Measurements from ENCODE around the gene TEX26.
"Not testable (repeated sequence)": the region's sequence is repeated elsewhere in the genome, so short reads cannot be mapped to it uniquely, and the experiment has no call there.

Gene TEX26

GRCh38 chr13:30918662-30919405 is 13.6 kb upstream of the TEX26 start:
- no peak for DNase-seq (ENCODE audit: extremely low read depth in 1 of 2, low read depth in 1 of 2)

- no peak for DNase-seq (ENCODE audit: extremely low read depth in 1 of 2, low read depth in 1 of 2)
These were observed 12.1 kb upstream of the TEX26 start for GRCh38 chr13:30920162-30920909.

GRCh38 chr13:30923418-30923817 is 9.0 kb upstream of the TEX26 start:
- no peak for DNase-seq (ENCODE audit: extremely low read depth in 1 of 2, low read depth in 1 of 2)

- no peak for DNase-seq (ENCODE audit: extremely low read depth in 1 of 2, low read depth in 1 of 2)
These were observed 7.7 kb upstream of the TEX26 start for GRCh38 chr13:30924721-30925120.

GRCh38 chr13:30925429-30925828 is 7.0 kb upstream of the TEX26 start:
- DNase-seq (ENCODE audit: extremely low read depth in 1 of 2, low read depth in 1 of 2) = no peak

GRCh38 chr13:30926781-30927180 is 5.7 kb upstream of the TEX26 start:
- DNase-seq (ENCODE audit: extremely low read depth in 1 of 2, low read depth in 1 of 2) = no peak

- DNase-seq (ENCODE audit: extremely low read depth in 1 of 2, low read depth in 1 of 2) = not testable (repeated sequence)
These were observed 5.3 kb upstream of the TEX26 start for GRCh38 chr13:30927188-30927587.

DNA sequence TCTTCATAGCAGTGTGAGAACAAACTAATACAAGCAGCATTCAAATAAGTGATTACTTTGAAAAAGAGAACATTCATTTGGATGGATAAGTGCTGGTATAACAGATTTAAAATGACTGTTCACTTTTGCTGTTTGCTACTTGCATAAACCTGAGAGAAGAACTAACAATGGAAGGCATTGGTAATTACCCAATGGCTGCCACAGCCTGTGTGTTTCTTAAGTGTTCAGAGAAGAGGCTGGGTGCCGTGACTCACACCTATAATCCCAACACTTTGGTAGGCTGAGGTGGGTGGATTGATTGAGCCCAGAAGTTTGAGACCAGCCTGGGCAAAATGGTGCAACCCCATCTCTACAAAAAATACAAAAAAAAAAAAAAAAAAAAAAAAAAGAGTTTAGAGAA is 4.9 kb upstream of the TEX26 start:
- no peak for DNase-seq (ENCODE audit: extremely low read depth in 1 of 2, low read depth in 1 of 2)

- DNase-seq (ENCODE audit: extremely low read depth in 1 of 2, low read depth in 1 of 2) = no peak
These were observed 3.5 kb upstream of the TEX26 start for GRCh38 chr13:30928978-30929377.

DNA sequence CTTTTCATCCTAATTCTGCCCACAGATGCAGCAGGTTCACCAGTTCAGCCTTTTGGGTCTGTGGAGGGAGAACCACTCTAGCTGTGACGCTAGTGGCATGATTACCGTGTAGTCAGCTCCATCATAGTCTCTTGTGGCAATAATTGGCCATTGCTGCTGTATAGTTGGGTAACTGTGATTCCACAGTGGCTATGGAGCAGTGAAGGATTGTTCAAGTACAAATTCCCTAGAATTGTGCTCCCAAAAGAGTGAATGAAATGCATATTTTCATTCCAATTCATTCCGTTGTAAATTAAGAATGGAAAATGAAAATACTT is 856 bp downstream of the TEX26 start:
- DNase-seq (ENCODE audit: extremely low read depth in 1 of 2, low read depth in 1 of 2) = no peak

DNA sequence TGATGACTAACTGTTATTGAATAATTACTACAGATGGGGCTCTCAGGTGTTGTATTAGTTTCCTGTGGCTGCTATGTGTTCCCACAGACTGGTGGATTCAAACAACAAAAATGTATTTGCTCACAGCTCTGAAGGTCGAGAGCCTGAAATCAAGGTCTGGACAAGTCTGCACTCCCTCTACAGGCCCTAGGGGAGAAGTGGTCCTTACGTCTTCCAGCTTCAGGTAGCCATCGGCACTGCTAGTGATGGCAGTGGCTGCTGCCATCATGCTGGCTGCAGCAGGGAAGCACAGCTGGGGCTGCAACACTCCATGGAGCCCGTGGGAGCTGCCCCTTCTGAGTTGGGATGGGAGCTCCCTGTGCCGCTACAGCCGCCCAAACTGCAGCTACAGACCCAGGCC is 1.9 kb downstream of the TEX26 start:
- DNase-seq (ENCODE audit: extremely low read depth in 1 of 2, low read depth in 1 of 2) = no peak

GRCh38 chr13:30934803-30935202 is 2.3 kb downstream of the TEX26 start:
- DNase-seq (ENCODE audit: extremely low read depth in 1 of 2, low read depth in 1 of 2) = no peak

DNA sequence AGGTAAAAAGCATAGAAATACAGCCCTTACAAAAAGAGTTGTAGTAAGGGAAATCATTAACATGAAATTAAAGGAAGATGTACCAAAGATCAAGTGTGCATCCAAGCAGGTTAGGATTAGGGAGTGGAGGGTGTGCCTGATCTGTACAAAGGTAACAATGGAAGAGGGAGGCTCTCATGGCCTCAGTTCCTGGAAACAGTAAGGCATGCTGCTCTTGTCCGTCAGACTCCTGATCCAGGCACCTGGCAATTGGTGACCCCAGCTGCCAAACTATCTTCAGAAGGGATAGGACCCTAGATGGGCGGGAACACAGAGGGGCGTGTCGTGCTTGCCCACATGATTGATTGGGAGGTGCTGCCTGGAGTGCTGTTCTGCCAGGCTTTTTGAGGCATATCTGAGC is 4.5 kb downstream of the TEX26 start:
- no peak for DNase-seq (ENCODE audit: extremely low read depth in 1 of 2, low read depth in 1 of 2)

DNA sequence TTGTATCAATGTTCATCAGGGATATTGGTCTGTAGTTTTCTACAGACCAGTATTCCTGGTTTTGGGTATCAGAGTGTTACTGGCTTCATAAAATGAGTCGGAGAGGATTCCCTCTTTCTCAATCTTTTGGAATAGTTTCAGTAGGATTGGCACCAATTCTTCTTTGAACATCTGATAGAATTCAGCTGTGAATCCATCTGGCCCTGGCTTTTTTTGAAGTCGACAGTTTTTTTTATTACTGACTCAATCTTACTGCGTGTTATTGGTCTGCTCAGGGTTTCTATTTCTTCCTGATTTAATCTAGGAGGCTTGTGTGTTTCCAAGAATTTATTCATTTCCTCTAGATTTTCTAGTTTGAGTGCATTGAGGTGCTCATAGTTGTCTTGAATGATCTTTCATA is 11.4 kb downstream of the TEX26 start:
- no peak for DNase-seq (ENCODE audit: extremely low read depth in 1 of 2, low read depth in 1 of 2)

DNA sequence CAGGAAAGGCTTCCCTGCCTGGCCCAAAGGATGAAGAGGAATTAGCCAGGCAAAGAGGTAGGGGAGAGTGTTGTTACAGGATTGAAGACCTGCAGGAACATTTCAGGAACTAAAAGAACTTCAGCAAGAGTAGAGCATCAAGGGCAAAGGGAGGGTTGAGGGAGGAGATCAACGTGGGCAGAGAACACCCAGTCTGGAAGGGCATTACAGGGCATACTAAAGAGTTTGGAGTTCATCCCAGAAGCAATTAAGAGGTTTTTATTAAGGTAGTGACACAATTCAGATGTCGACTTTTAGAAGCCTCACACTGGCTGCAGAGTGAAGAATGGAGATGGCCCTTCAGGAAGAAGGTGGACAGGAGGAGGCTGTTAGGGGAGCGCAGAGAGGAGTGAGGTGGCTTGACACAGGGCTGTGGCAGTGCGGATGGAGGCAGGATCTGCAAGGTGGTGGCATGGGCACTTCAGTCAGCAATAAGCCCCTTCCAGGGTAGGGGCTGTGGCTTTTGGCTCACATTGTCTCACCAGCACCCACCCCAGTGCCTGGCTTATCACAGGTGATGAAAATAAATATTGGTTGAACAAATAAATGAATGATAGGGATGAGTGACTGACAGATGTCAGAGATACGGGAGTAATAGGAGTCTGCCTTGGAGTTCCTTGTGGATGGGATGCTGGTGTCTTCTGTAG is 24.9 kb downstream of the TEX26 start:
- DNase-seq (ENCODE audit: extremely low read depth in 1 of 2, low read depth in 1 of 2) = no peak

DNA sequence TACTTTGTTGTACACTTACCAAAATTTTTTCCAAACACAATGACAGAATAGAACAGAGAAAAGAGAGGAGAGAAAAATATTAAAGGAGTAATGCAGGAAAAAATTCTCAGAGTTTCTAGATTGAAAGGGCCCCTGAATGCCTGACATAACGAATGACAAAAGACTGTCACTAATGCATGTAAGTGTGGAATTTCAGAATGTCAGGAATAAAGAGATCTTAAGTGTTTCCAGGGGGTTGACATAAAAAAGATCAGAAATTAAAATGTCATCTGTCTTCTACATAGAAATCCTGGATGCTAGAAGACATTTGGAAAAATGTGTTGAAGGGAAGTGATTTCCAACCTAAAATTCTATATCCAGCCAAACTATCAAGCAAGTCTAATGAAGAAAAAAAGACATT is 27.2 kb downstream of the TEX26 start:
- DNase-seq (ENCODE audit: extremely low read depth in 1 of 2, low read depth in 1 of 2) = no peak

- no peak for DNase-seq (ENCODE audit: extremely low read depth in 1 of 2, low read depth in 1 of 2)
These were observed 31.3 kb downstream of the TEX26 start for GRCh38 chr13:30963791-30964190.

- DNase-seq (ENCODE audit: extremely low read depth in 1 of 2, low read depth in 1 of 2) = no peak
These were observed 32.9 kb downstream of the TEX26 start for GRCh38 chr13:30965380-30965779.

- no peak for DNase-seq (ENCODE audit: extremely low read depth in 1 of 2, low read depth in 1 of 2)
These were observed 33.6 kb downstream of the TEX26 start for GRCh38 chr13:30966101-30966500.

DNA sequence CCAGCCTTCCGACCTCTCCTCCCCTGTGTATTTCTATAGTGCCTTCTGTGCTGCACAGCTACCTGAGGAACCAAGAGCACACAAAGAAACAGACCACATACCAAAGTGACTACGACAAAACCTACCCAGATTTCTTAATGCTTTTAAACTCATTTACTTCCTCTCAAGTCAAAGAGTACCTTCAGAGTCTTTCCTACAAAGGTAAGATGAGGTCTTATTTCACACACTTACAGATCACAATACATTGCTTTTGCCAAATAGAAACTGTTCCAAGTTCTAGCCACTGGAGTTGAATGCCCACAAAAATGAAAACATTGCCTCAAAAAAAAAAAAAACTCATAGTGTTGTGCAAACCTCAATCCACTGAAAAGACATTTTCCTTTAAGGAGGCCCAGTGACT is 36.4 kb downstream of the TEX26 start:
- DNase-seq (ENCODE audit: extremely low read depth in 1 of 2, low read depth in 1 of 2) = no peak

DNA sequence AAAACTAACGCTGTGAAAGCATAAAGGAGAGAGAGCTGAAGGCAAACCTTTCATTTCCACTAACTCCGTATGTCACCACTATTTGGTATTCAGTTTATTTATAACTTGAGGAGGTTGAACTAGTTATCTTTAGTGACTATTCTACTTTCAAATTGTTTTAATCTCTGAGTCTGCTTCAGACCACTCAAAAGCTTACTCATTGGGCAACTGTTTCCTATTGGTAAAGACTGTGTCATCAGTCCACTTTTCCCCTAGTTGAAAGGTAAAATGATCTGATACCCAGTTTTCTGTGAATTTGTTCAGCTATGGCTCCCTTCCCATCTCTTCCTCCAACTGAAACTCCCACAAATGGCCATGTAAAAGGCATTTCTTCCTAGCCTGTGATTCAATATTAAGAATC is 39.1 kb downstream of the TEX26 start:
- DNase-seq (ENCODE audit: extremely low read depth in 1 of 2, low read depth in 1 of 2) = no peak

- DNase-seq (ENCODE audit: extremely low read depth in 1 of 2, low read depth in 1 of 2) = no peak
These were observed 40.5 kb downstream of the TEX26 start for GRCh38 chr13:30972888-30973377.
